ENCODE results near the gene C16orf89.

DNA sequence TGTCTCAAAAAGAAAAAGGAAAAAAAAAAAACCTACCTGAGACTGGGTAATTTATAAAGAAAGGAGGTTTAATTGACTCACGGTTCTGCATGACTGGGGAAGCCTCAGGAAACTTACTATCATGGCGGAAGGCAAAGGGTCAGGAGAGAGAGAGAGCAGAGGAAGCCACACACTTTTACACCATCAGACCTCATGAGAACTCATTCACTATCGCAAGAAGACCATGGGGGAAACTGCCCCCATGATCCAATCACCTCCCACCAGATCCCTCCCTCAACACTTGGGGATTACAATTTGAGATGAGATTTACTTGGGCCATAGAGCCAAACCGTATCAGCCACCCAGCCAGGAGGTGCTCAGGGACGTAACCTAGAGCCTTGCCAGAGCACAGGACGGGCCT is 52.9 kb downstream of the C16orf89 start:
- TF ChIP-seq CTCF (conservative IDR thresholded peaks at IDR 0.05; ENCODE audit: low read depth, low read length) (no peak), EZH2phosphoT487 (IDR thresholded peaks at IDR 0.05; ENCODE audit: borderline replicate concordance, low read length) (no peak)
